Prostate gland (tissue), 2 donors: ENCODE results near the gene IRX4. TPM values are rescaled to one million over a fixed set of nuclear protein-coding genes. Genes with fewer than 3 reads are reported as not detected.

Source experiments
- DNase-seq: peaks from one replicate; pipeline ENCODE4 v3.0.0-alpha.2; 2019; ENCODE audit warnings: low spot score
- H3K27ac ChIP-seq, 2 donors: fragments of 200-600 bp; sonication (generic); 2 replicates each; pipeline ENCODE4 v1.5.1; 2017 to 2019
- H3K27me3 ChIP-seq: fragments of 200-600 bp; sonication (generic); replicated peaks from 2 replicates; pipeline ENCODE4 v1.5.1; 2019; ENCODE audit not compliant: insufficient read depth
- H3K36me3 ChIP-seq, 2 donors: fragments of 200-600 bp; sonication (generic); 1 replicate in 1 of 2; 2 replicates in 1 of 2; pipeline versions ENCODE4 v1.5.1 to v1.8.1; 2017 to 2019
- H3K4me1 ChIP-seq: fragments of 200-600 bp; sonication (generic); replicated peaks from 2 replicates; pipeline ENCODE4 v1.5.1; 2019
- H3K4me3 ChIP-seq, 2 donors: fragments of 200-600 bp; sonication (generic); 2 replicates each; pipeline ENCODE4 v1.5.1; 2017 to 2019
- H3K9me3 ChIP-seq: fragments of 200-600 bp; sonication (generic); 2 replicates; pipeline ENCODE4 v1.5.1; 2017
- CTCF ChIP-seq, 4 experiments: fragments of 200-600 bp in 2 of 4; fragments of 450-650 bp in 2 of 4; sonication (generic) in 2 of 4; IDR thresholded peaks; 1 replicate in 3 of 4; 2 replicates in 1 of 4; pipeline ENCODE4 v1.5.1; 2016 to 2019; ENCODE audit warnings: antibody characterized with exemption in 4 of 4, mild to moderate bottlenecking in 2 of 4, moderate library complexity in 2 of 4
- POLR2A ChIP-seq: fragments of 450-650 bp; IDR thresholded peaks from one replicate; pipeline ENCODE4 v1.6.1; 2016; ENCODE audit warnings: antibody characterized with exemption, mild to moderate bottlenecking
- POLR2AphosphoS5 ChIP-seq: sonication (generic); formaldehyde crosslinking; IDR thresholded peaks from one replicate; pipeline ENCODE4 v1.6.1; 2017; ENCODE audit warnings: antibody characterized with exemption
- WGBS: methylation state at CpG from one replicate; pipeline ENCODE4 v1.1.5; 2018; 5-methylcytosine and 5-hydroxymethylcytosine counted together
- intact Hi-C: fragments of 100-400 bp; cut with DNase I; formaldehyde crosslinking; loops from one replicate; pipeline ENCODE4 v1.14.2; 2022
- total RNA-seq, 2 donors: library from RNA; depleted of rRNA; stranded (reverse); fragments of >200 nt; gene quantifications; one replicate each; pipeline ENCODE4 v1.1.0, GENCODE V29; 2016

IRX4 gene
- total RNA-seq, 2 donors from 2014 or later, result 1.8 to 30.0 TPM

- TF ChIP-seq POLR2A (no peak), POLR2AphosphoS5 (no peak), CTCF (IDR thresholded peaks at IDR 0.05) (no peak)
- H3K4me3 ChIP-seq, result no peak overlapping the region
- 83% methylated on average over 16 of the region's 16 CpGs for WGBS
- no peaks in the 10 kb centered on the region for H3K4me1 ChIP-seq
- no peaks in the 10 kb centered on the region for H3K9me3 ChIP-seq
- intact Hi-C loops, result no loop called here
- no peaks in the 10 kb centered on the region for H3K36me3 ChIP-seq
- no peak for DNase-seq
- H3K27me3 ChIP-seq, result no peaks in the 10 kb centered on the region
- H3K27ac ChIP-seq, result no peak overlapping the region
Measured at GRCh38 chr5:1923766-1924165, 41.0 kb upstream of the IRX4 start.

- no peaks in the 10 kb centered on the region for H3K4me1 ChIP-seq
- H3K27me3 ChIP-seq, result no peaks in the 10 kb centered on the region
- no peaks in the 10 kb centered on the region for H3K9me3 ChIP-seq
- H3K36me3 ChIP-seq, result no peaks in the 10 kb centered on the region
- no peak for TF ChIP-seq POLR2A
- no peak for TF ChIP-seq POLR2AphosphoS5
- TF ChIP-seq CTCF (IDR thresholded peaks at IDR 0.05), result no peak
- 82% methylated on average over 15 of the region's 15 CpGs for WGBS
- no peak overlapping the region for H3K27ac ChIP-seq
- no peak for DNase-seq
- intact Hi-C loops, result no loop called here
- H3K4me3 ChIP-seq, result no peak overlapping the region
Measured at GRCh38 chr5:1923341-1923740, 40.6 kb upstream of the IRX4 start.

- no peaks in the 10 kb centered on the region for H3K36me3 ChIP-seq
- WGBS, result 89% methylated on average over 19 of the region's 19 CpGs
Measured at GRCh38 chr5:1921711-1922110, 39.0 kb upstream of the IRX4 start.

GRCh38 chr5:1919750-1920149, 37.0 kb upstream of the IRX4 start:
- intact Hi-C loops, result no loop called here
- Histone ChIP-seq H3K27me3 (no peaks in the 10 kb centered on the region), H3K4me3 (no peak overlapping the region), H3K4me1 (no peaks in the 10 kb centered on the region), H3K36me3 (no peaks in the 10 kb centered on the region), H3K9me3 (no peaks in the 10 kb centered on the region), H3K27ac (no peak overlapping the region)
- 86% methylated on average over 6 of the region's 6 CpGs for WGBS
- TF ChIP-seq CTCF (IDR thresholded peaks at IDR 0.05), result no peak
- no peak for TF ChIP-seq POLR2AphosphoS5
- TF ChIP-seq POLR2A, result no peak
- DNase-seq, result no peak

More at GRCh38 chr5:1921711-1922110, 39.0 kb upstream of the IRX4 start:
- Histone ChIP-seq H3K9me3 (no peaks in the 10 kb centered on the region), H3K4me1 (no peaks in the 10 kb centered on the region), H3K27me3 (no peaks in the 10 kb centered on the region), H3K27ac (no peak overlapping the region), H3K4me3 (no peak overlapping the region)
- intact Hi-C loops, result no loop called here
- TF ChIP-seq CTCF (IDR thresholded peaks at IDR 0.05), result no peak
- no peak for TF ChIP-seq POLR2A
- DNase-seq, result no peak

GRCh38 chr5:1919209-1919566, 36.5 kb upstream of the IRX4 start:
- Histone ChIP-seq H3K27me3 (no peaks in the 10 kb centered on the region), H3K36me3 (no peaks in the 10 kb centered on the region), H3K4me3 (no peak overlapping the region), H3K27ac (no peak overlapping the region), H3K9me3 (no peaks in the 10 kb centered on the region), H3K4me1 (no peaks in the 10 kb centered on the region)
- 89% methylated on average over 9 of the region's 9 CpGs for WGBS
- intact Hi-C loops, result no loop called here
- no peak for DNase-seq
- no peak for TF ChIP-seq CTCF (IDR thresholded peaks at IDR 0.05)
- no peak for TF ChIP-seq POLR2AphosphoS5
- TF ChIP-seq POLR2A, result no peak
